ENCODE results near the gene LRP3. TPM values are rescaled to one million over a fixed set of nuclear protein-coding genes. Genes with fewer than 3 reads are reported as not detected.
A peak's percentile ranks its signal among the peaks of the same experiment; 100 is the strongest.

The LRP3 gene
- total and polyA plus RNA-seq, 8 donors, result 18.1 to 33.5 (median 25.2) TPM

DNA sequence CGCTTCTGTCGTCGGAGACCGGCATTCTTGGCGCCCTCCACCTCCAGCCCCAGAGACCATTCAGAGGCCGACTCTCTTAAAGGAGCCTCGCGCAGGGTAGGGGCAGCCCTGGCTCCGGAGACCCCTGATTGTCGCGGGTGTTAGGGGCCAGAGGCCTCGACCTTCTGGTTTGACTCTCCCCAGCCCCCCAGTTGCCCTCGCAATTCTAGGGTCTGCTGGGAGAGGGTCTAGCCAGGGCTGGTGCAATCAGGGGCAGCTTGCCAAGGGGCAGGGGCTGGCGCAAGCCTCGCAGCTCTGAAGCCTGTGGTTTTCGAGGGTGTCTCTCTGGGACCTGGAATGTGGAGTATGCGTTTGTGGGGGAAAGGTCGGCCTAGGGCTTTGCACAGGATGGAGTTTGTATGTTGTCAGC lies 33.1 kb downstream of the LRP3 start:
- ATAC-seq (peak; percentile 78), DNase-seq (peak in 1 of 4 donors; percentile 76)
- H3K27me3 ChIP-seq, result peaks cover 33 to 63% of the 10 kb centered on the region in 2 donors
- peak overlapping the region in 1 of 2 donors; percentile 40 for H3K4me3 ChIP-seq
- peaks cover 0 to 32% of the 10 kb centered on the region in 2 donors for H3K4me1 ChIP-seq
- H3K9me3 ChIP-seq, result peaks cover 0 to 20% of the 10 kb centered on the region in 2 donors
- H3K36me3 ChIP-seq, result no peaks in the 10 kb centered on the region
- intact Hi-C loops (cut with DNase I), result no loop called here
- TF ChIP-seq, protein P1, sequence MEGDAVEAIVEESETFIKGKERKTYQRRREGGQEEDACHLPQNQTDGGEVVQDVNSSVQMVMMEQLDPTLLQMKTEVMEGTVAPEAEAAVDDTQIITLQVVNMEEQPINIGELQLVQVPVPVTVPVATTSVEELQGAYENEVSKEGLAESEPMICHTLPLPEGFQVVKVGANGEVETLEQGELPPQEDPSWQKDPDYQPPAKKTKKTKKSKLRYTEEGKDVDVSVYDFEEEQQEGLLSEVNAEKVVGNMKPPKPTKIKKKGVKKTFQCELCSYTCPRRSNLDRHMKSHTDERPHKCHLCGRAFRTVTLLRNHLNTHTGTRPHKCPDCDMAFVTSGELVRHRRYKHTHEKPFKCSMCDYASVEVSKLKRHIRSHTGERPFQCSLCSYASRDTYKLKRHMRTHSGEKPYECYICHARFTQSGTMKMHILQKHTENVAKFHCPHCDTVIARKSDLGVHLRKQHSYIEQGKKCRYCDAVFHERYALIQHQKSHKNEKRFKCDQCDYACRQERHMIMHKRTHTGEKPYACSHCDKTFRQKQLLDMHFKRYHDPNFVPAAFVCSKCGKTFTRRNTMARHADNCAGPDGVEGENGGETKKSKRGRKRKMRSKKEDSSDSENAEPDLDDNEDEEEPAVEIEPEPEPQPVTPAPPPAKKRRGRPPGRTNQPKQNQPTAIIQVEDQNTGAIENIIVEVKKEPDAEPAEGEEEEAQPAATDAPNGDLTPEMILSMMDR (IDR thresholded peaks at IDR 0.05), result no peak
- H3K27ac ChIP-seq, result peak overlapping the region in 1 of 2 donors; percentile 19

DNA sequence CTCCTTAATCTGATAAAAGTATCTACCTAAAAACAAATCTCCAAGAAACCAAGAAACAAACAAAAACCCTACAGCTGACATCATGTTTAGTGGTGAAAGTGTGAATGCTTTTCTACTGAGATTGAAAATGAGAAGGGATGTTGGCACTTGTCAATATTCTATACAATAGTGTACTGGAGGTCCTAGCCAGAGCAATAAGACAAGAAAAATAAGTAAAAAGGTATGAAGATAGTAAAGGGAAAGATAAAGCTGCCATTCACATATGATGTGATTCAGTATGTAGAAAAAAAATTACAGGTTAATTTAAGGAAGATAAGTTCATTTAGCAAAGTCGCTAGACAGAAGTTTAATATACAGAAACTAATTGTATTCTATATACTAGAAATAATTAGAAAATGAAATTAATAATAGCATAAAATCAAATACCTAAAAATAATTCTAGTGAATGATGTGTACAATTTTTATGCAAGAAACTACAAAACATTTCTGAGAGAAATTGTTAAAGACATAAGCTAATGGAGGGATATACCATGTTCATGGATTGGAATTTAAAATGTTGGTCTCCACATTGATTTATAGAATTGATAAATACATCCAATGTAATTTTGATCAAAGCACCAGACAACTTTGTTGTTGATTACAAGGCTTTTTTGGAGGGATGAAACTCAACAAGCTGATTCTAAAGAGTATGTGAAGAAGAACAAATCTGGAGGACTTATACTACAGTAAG lies 33.9 kb downstream of the LRP3 start:
- no peak overlapping the region for H3K4me3 ChIP-seq
- no peak overlapping the region for H3K27ac ChIP-seq
- ATAC-seq (no peak), DNase-seq (no peak)
- H3K9me3 ChIP-seq, result peaks cover 0 to 20% of the 10 kb centered on the region in 2 donors
- intact Hi-C loops (cut with DNase I), result no loop called here
- H3K27me3 ChIP-seq, result peaks cover 33 to 56% of the 10 kb centered on the region in 2 donors
- TF ChIP-seq, protein P1 (IDR thresholded peaks at IDR 0.05), result no peak
- peaks cover 0 to 32% of the 10 kb centered on the region in 2 donors for H3K4me1 ChIP-seq
- no peaks in the 10 kb centered on the region for H3K36me3 ChIP-seq

DNA sequence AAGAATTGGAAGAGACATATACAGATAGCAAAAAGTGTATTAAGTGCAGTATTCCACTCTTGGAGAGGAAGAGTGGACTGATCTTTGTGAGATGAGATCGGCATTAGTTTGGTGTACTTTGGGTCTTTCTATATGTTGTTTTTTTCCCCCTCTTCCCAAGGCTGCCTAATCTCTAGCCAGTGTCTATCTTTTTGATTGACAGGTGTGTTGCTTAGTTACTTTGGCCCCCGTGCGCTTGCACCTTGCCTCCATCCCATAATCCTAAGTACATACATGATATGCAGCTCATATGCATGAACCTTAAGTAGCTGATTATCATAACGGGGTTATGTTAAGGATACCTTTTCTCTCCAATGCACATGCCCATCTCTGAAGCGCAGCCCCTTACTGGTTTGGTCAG lies 35.8 kb downstream of the LRP3 start:
- DNase-seq (peak in 1 of 4 donors; percentile 8), ATAC-seq (no peak)
- Histone ChIP-seq H3K27ac (no peak overlapping the region), H3K4me3 (no peak overlapping the region), H3K27me3 (peaks cover 23 to 50% of the 10 kb centered on the region in 2 donors), H3K4me1 (peaks cover 0 to 34% of the 10 kb centered on the region in 2 donors), H3K36me3 (no peaks in the 10 kb centered on the region), H3K9me3 (peaks cover 0 to 20% of the 10 kb centered on the region in 2 donors)
- TF ChIP-seq, protein P1 (IDR thresholded peaks at IDR 0.05), result no peak
- intact Hi-C loops (cut with DNase I), result no loop called here

DNA sequence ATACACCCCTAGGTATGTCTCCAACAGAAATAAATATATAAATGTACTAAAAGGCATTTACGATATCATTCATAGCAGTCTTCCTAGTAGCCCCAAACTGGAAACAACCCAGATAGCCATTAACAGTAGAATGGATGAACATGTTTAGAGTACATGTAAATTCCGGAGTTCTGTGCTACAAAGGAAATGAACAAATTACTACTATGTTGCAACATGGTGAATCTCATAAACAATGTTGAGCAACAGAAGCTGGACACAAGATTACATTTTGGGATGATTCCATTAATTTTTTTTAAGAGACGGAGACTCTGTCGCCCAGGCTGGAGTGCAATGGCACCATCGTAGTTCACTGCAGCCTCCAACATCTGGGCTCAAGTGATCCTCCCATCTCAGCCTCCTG lies 37.4 kb downstream of the LRP3 start:
- Histone ChIP-seq H3K27me3 (peaks cover 8 to 36% of the 10 kb centered on the region in 2 donors), H3K4me1 (peaks cover 0 to 27% of the 10 kb centered on the region in 2 donors), H3K27ac (no peak overlapping the region), H3K4me3 (no peak overlapping the region), H3K9me3 (peaks cover 0 to 20% of the 10 kb centered on the region in 2 donors), H3K36me3 (no peaks in the 10 kb centered on the region)
- peak in 2 of 4 donors; percentile 54 to 68 for DNase-seq
- TF ChIP-seq, protein P1 (IDR thresholded peaks at IDR 0.05), result no peak
- ATAC-seq, result no peak
- intact Hi-C loops (cut with DNase I), result no loop called here

DNA sequence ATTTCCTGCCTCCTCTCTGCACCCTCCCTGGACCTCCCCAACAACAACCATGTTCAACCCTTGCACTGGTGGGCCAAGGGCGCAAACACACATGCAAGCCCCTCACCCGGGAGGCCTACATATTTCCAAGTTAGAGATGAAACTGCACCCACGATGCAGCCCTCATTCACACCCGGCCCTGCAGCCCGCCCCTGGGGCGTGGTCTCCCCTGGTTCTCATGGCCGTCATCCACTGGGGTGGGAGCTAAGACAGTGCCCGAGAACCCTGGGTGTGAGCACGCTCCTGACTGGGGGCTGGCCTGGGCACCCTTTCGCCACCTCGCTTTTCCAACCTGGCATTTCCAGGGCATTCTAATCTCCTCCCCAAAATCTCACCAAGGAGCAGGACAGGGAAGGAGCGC lies 38.5 kb downstream of the LRP3 start:
- Histone ChIP-seq H3K4me1 (peaks cover 0 to 19% of the 10 kb centered on the region in 2 donors), H3K36me3 (no peaks in the 10 kb centered on the region), H3K27ac (no peak overlapping the region), H3K4me3 (no peak overlapping the region), H3K9me3 (peaks cover 0 to 14% of the 10 kb centered on the region in 2 donors), H3K27me3 (peaks cover 0 to 25% of the 10 kb centered on the region in 2 donors)
- ATAC-seq (no peak), DNase-seq (peak in 1 of 4 donors; percentile 56)
- TF ChIP-seq, protein P1 (IDR thresholded peaks at IDR 0.05), result no peak
- intact Hi-C loops (cut with DNase I), result no loop called here

All from left lung (tissue), 10 donors.